CD14-positive monocyte (primary cell): ENCODE measurements around the gene SLC2A6. TPM values are rescaled to one million over a fixed set of nuclear protein-coding genes. Genes with fewer than 3 reads are reported as not detected.

Experiments used
- DNase-seq, 3 donors: peaks; one replicate each; pipeline ENCODE4 v3.0.0-alpha.2; 2011 to 2022
- H2AFZ ChIP-seq: 2 replicates; pipeline ENCODE4 v1.6.0; 2012; ENCODE audit warnings: mild to moderate bottlenecking, low read depth, low read length, inconsistent platforms; ENCODE audit not compliant: insufficient read depth, poor library complexity, severe bottlenecking
- H3K27ac ChIP-seq, 2 donors: 1 replicate in 1 of 2; 2 replicates in 1 of 2; pipeline ENCODE4 v1.5.1; 2012 to 2013; ENCODE audit warnings: low read length in 2 of 2, control low read depth in 1 of 2, inconsistent platforms in 1 of 2, low read depth in 1 of 2, mild to moderate bottlenecking in 1 of 2
- H3K27me3 ChIP-seq, 2 donors: one replicate each; pipeline versions ENCODE4 v1.6.0 to v1.6.1; 2011 to 2013; ENCODE audit warnings: low read length in 2 of 2; ENCODE audit not compliant: control insufficient read depth in 2 of 2, insufficient read depth in 2 of 2
- H3K36me3 ChIP-seq, 2 donors: replicated peaks in 1 of 2; 1 replicate in 1 of 2; 2 replicates in 1 of 2; pipeline versions ENCODE4 v1.5.1 to v1.6.1; 2012 to 2013; ENCODE audit warnings: low read length in 2 of 2, control low read depth in 1 of 2, inconsistent platforms in 1 of 2, mild to moderate bottlenecking in 1 of 2; ENCODE audit not compliant: insufficient read depth in 2 of 2, control insufficient read depth in 1 of 2
- H3K4me1 ChIP-seq, 2 donors: 1 replicate in 1 of 2; 2 replicates in 1 of 2; pipeline versions ENCODE4 v1.5.1 to v1.6.1; 2012 to 2013; ENCODE audit warnings: low read length in 2 of 2, control low read depth in 1 of 2, inconsistent platforms in 1 of 2, mild to moderate bottlenecking in 1 of 2, moderate library complexity in 1 of 2; ENCODE audit not compliant: insufficient read depth in 2 of 2, control insufficient read depth in 1 of 2
- H3K4me2 ChIP-seq: replicated peaks from 2 replicates; pipeline ENCODE3; 2012; ENCODE audit warnings: low read length, moderate library complexity, mild to moderate bottlenecking; ENCODE audit not compliant: poor library complexity, severe bottlenecking; ENCODE audit errors: extremely low read depth
- H3K4me3 ChIP-seq, 3 experiments: fragments of 200-600 bp in 1 of 3; sonication (generic) in 1 of 3; replicated peaks in 1 of 3; 1 replicate in 2 of 3; 2 replicates in 1 of 3; pipeline ENCODE4 v1.5.1; 2011 to 2013; ENCODE audit warnings: low read length in 3 of 3, mild to moderate bottlenecking in 3 of 3, control low read depth in 2 of 3, low read depth in 2 of 3, inconsistent platforms in 1 of 3, moderate library complexity in 1 of 3
- H3K79me2 ChIP-seq: 2 replicates; pipeline ENCODE4 v1.6.0; 2012; ENCODE audit warnings: mild to moderate bottlenecking, control low read depth, inconsistent platforms, low read length, moderate library complexity; ENCODE audit not compliant: insufficient read depth
- H3K9ac ChIP-seq: 2 replicates; pipeline ENCODE4 v1.6.0; 2017; ENCODE audit warnings: low read length, mild to moderate bottlenecking; ENCODE audit not compliant: insufficient read depth, poor library complexity, severe bottlenecking
- H3K9me3 ChIP-seq, 2 donors: replicated peaks in 1 of 2; 1 replicate in 1 of 2; 2 replicates in 1 of 2; pipeline versions ENCODE4 v1.5.1 to v1.6.1; 2012 to 2013; ENCODE audit warnings: low read length in 2 of 2, control low read depth in 1 of 2; ENCODE audit not compliant: control insufficient read depth in 1 of 2, insufficient read depth in 1 of 2
- H4K20me1 ChIP-seq: 2 replicates; pipeline ENCODE4 v1.6.0; 2012; ENCODE audit warnings: mild to moderate bottlenecking, low read length, control low read depth, moderate library complexity; ENCODE audit not compliant: insufficient read depth
- H3K27ac Mint-ChIP-seq, 7 donors: one replicate each; pipeline ENCODE4 v1.8.0; 2020; ENCODE audit warnings: mild to moderate bottlenecking in 7 of 7, mixed read lengths in 7 of 7, moderate library complexity in 6 of 7, inconsistent platforms in 2 of 7
- H3K27me3 Mint-ChIP-seq, 3 donors: one replicate each; pipeline ENCODE4 v1.8.0; 2021 to 2022; ENCODE audit warnings: low read depth in 3 of 3, mild to moderate bottlenecking in 3 of 3, mixed read lengths in 3 of 3, moderate library complexity in 3 of 3, inconsistent platforms in 1 of 3
- H3K36me3 Mint-ChIP-seq, 2 donors: one replicate each; pipeline ENCODE4 v1.8.0; 2020; ENCODE audit warnings: mixed read lengths in 2 of 2, inconsistent platforms in 1 of 2, mild to moderate bottlenecking in 1 of 2
- H3K4me1 Mint-ChIP-seq: one replicate; pipeline ENCODE4 v1.8.0; 2020; ENCODE audit warnings: mild to moderate bottlenecking, mixed read lengths
- H3K4me3 Mint-ChIP-seq, 2 donors: one replicate each; pipeline ENCODE4 v1.8.0; 2020; ENCODE audit warnings: mild to moderate bottlenecking in 2 of 2, mixed read lengths in 2 of 2, moderate library complexity in 1 of 2
- H3K9me3 Mint-ChIP-seq, 7 donors: one replicate each; pipeline ENCODE4 v1.8.0; 2020 to 2022; ENCODE audit warnings: mixed read lengths in 7 of 7, mild to moderate bottlenecking in 6 of 7, moderate library complexity in 6 of 7, inconsistent platforms in 2 of 7
- CTCF ChIP-seq: fragments of 200-600 bp; IDR thresholded peaks from one replicate; pipeline ENCODE4 v1.8.0; 2022; ENCODE audit warnings: antibody characterized with exemption, mild to moderate bottlenecking
- WGBS: methylation state at CpG from one replicate; pipeline ENCODE4 v1.1.5; 2013; ENCODE audit warnings: missing lambda C conversion rate; ENCODE audit not compliant: insufficient coverage; 5-methylcytosine and 5-hydroxymethylcytosine counted together
- intact Hi-C, 2 donors: fragments of 100-400 bp; cut with micrococcal nuclease; formaldehyde crosslinking; loops; one replicate each; pipeline versions ENCODE4 v1.15.0 to v1.15.1; 2023
- polyA plus RNA-seq, 3 donors: library from polyadenylated mRNA; depleted of rRNA in 1 of 3; unstranded in 2 of 3; stranded (reverse) in 1 of 3; fragments of 300-500 nt in 2 of 3; fragments of >200 nt in 1 of 3; fragmentation: Illumina TruSeq in 2 of 3; gene quantifications; 1 replicate in 2 of 3; 2 replicates in 1 of 3; pipeline ENCODE4 v1.2.3, GENCODE V29; 2012 to 2021

SLC2A6 gene
- polyA plus RNA-seq, 3 donors, result 43.2 to 127 (median 60.4) TPM

GRCh38 chr9:133429641-133430161 is 49.2 kb downstream of the SLC2A6 start:
- H4K20me1 ChIP-seq, result no peaks in the 10 kb centered on the region
- Mint-ChIP-seq H3K36me3 (no peaks in the 10 kb centered on the region), H3K27ac (no peak overlapping the region), H3K4me3 (peak overlapping the region in 1 of 2 donors; percentile 57), H3K27me3 (peaks cover 26 to 45% (median 39%) of the 10 kb centered on the region in 3 donors), H3K4me1 (peaks cover 4% of the 10 kb centered on the region), H3K9me3 (peaks cover 0 to 10% (median 4%) of the 10 kb centered on the region in 7 donors)
- no peaks in the 10 kb centered on the region for H3K36me3 ChIP-seq
- H3K27ac ChIP-seq, result no peak overlapping the region
- H3K9me3 ChIP-seq, result peaks cover 4 to 16% of the 10 kb centered on the region in 2 donors
- H3K27me3 ChIP-seq, result peaks cover 13 to 26% of the 10 kb centered on the region in 2 donors
- H2AFZ ChIP-seq, result no peak overlapping the region
- intact Hi-C loops, result no loop called here
- peaks cover 5 to 8% of the 10 kb centered on the region in 2 donors for H3K4me1 ChIP-seq
- no peak for DNase-seq
- H3K4me2 ChIP-seq, result no peak overlapping the region
- WGBS, result 23% methylated on average over 47 of the region's 49 CpGs
- TF ChIP-seq CTCF, result no peak
- no peaks in the 10 kb centered on the region for H3K79me2 ChIP-seq
- no peak overlapping the region for H3K4me3 ChIP-seq
- no peak overlapping the region for H3K9ac ChIP-seq

- Mint-ChIP-seq H3K27me3 (peaks cover 28 to 45% (median 39%) of the 10 kb centered on the region in 3 donors), H3K36me3 (no peaks in the 10 kb centered on the region), H3K4me3 (peak overlapping the region in 1 of 2 donors; percentile 57), H3K27ac (no peak overlapping the region), H3K9me3 (peaks cover 0 to 10% (median 4%) of the 10 kb centered on the region in 7 donors), H3K4me1 (peaks cover 4% of the 10 kb centered on the region)
- Histone ChIP-seq H3K9ac (no peak overlapping the region), H3K9me3 (peaks cover 4 to 16% of the 10 kb centered on the region in 2 donors), H3K36me3 (no peaks in the 10 kb centered on the region), H3K4me2 (no peak overlapping the region), H3K4me3 (no peak overlapping the region), H3K27ac (no peak overlapping the region), H3K79me2 (no peaks in the 10 kb centered on the region), H4K20me1 (no peaks in the 10 kb centered on the region), H2AFZ (no peak overlapping the region), H3K4me1 (peaks cover 5 to 8% of the 10 kb centered on the region in 2 donors), H3K27me3 (peaks cover 13 to 26% of the 10 kb centered on the region in 2 donors)
- DNase-seq, result no peak
- no peak for TF ChIP-seq CTCF
- intact Hi-C loops, result no loop called here
- 0% methylated on average over 15 of the region's 18 CpGs for WGBS
Observed at GRCh38 chr9:133429214-133429613, 49.7 kb downstream of the SLC2A6 start.
